A673 (cell line): Measurements from ENCODE around the gene SH3D19. TPM values are rescaled to one million over a fixed set of nuclear protein-coding genes. Genes with fewer than 3 reads are reported as not detected.

Source experiments
- BruUV-seq: library from RNA; stranded (reverse); fragments of 400-500 nt; replicated peaks from 2 replicates; lab custom pipeline; 2021; lab: Mats Ljungman, UMichigan
- CTCF ChIA-PET: fragments of 300-600 bp; sonication (Branson Sonifier 250); formaldehyde crosslinking; loops from one replicate; lab custom pipeline; 2022; ENCODE audit warnings: antibody characterized with exemption; lab: Charles Lee
- POLR2A ChIA-PET: fragments of 300-600 bp; sonication (Branson Sonifier 250); formaldehyde crosslinking; loops from one replicate; lab custom pipeline; 2022; ENCODE audit warnings: antibody characterized with exemption; ENCODE audit not compliant: low non-redundant PET; lab: Charles Lee
- DNase-seq: peaks from one replicate; pipeline ENCODE4 v3.0.0-alpha.2; 2015; ENCODE audit warnings: low spot score
- H3K27ac ChIP-seq: fragments of 200-600 bp; sonication (generic); 2 replicates; pipeline ENCODE4 v1.5.1; 2016; ENCODE audit warnings: mixed run types, low read depth, mild to moderate bottlenecking, mixed read lengths, antibody characterized with exemption, low read length; ENCODE audit not compliant: poor library complexity, severe bottlenecking
- H3K27me3 ChIP-seq: fragments of 200-600 bp; sonication (generic); replicated peaks from 2 replicates; pipeline ENCODE4 v1.6.1; 2017; ENCODE audit warnings: mixed run types, low read depth, mild to moderate bottlenecking, mixed read lengths, antibody characterized with exemption, low read length; ENCODE audit not compliant: insufficient read depth, poor library complexity
- H3K36me3 ChIP-seq: fragments of 200-600 bp; sonication (generic); 2 replicates; pipeline ENCODE4 v1.6.1; 2016; ENCODE audit warnings: mixed run types, mild to moderate bottlenecking, mixed read lengths, antibody characterized with exemption, low read length; ENCODE audit not compliant: insufficient read depth, poor library complexity, severe bottlenecking
- H3K4me1 ChIP-seq: fragments of 200-600 bp; sonication (generic); 2 replicates; pipeline ENCODE4 v1.6.1; 2017; ENCODE audit warnings: mixed run types, mild to moderate bottlenecking, mixed read lengths, antibody characterized with exemption, low read length; ENCODE audit not compliant: insufficient read depth, poor library complexity, severe bottlenecking
- H3K4me3 ChIP-seq: fragments of 200-600 bp; sonication (generic); 2 replicates; pipeline ENCODE4 v1.5.1; 2016; ENCODE audit warnings: low read depth, mixed run types, mild to moderate bottlenecking, mixed read lengths, low read length; ENCODE audit not compliant: poor library complexity, severe bottlenecking
- H3K9me3 ChIP-seq: fragments of 200-600 bp; sonication (generic); 2 replicates; pipeline ENCODE4 v1.6.1; 2016; ENCODE audit warnings: mixed run types, low read depth, mild to moderate bottlenecking, mixed read lengths, antibody characterized with exemption, low read length; ENCODE audit not compliant: poor library complexity, severe bottlenecking
- EZH2 ChIP-seq: fragments of 200-600 bp; sonication (generic); IDR thresholded peaks from 2 replicates; pipeline ENCODE4 v1.6.1; 2017; ENCODE audit warnings: borderline replicate concordance, low read depth, mild to moderate bottlenecking, mixed read lengths, antibody characterized with exemption, low read length; ENCODE audit not compliant: poor library complexity, severe bottlenecking
- intact Hi-C: fragments of 100-400 bp; cut with micrococcal nuclease; formaldehyde crosslinking; loops from one replicate; pipeline ENCODE4 v1.10.0; 2022; ENCODE audit not compliant: unreplicated experiment
- total RNA-seq: library from RNA; stranded (reverse); gene quantifications from 2 replicates; pipeline ENCODE4 v1.2.3, GENCODE V29; 2021
- TF ChIP-seq, protein P1 (sequence below): fragments of 300-800, 200-600 bp; sonication (generic); conservative IDR thresholded peaks from 2 replicates; pipeline ENCODE4 v1.5.1; 2017; ENCODE audit warnings: low read depth, mild to moderate bottlenecking, antibody characterized with exemption, low read length, moderate library complexity, mixed read lengths

SH3D19 gene
- total RNA-seq, 1 experiment from 2014 or later: 0.86 TPM

DNA sequence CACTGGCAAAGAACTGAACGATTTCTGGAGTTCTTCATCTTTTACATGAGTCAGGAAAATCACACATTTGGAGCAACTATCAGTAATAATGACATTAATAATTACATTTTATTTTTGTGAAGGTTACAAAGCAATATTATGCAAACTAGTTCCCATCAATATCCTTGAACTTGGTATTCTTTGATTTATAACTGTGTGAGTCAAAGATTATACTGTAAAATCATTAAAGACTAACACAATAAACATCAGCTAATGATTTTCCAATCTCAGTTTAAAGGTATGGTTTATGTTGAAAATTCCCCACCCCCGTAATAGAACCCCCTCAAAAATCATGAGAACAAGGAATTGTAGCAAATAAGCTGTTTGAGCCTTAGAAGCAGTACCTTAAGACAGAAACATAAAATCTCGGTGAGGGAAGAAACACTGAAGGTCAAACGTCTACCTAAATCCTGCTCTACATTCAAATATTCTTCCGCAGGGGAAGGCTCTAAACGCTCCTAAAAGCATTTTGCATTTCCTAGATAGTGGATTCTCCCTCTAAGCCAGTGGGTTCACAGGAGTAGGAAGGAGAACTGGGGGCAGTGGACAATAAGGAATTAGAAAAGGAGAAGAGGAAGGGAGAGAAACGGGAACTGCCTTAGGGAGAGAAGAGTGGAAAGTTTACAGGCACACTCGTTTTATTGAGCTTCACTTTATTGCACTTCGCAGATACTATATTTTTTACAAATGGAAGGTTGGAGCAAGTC is 22.3 kb upstream of the SH3D19 start:
- H3K27ac ChIP-seq: no peak overlapping the region
- no TSS peak for BruUV-seq
- no peak for DNase-seq
- H3K36me3 ChIP-seq: no peaks in the 10 kb centered on the region
- TF ChIP-seq, protein P1, sequence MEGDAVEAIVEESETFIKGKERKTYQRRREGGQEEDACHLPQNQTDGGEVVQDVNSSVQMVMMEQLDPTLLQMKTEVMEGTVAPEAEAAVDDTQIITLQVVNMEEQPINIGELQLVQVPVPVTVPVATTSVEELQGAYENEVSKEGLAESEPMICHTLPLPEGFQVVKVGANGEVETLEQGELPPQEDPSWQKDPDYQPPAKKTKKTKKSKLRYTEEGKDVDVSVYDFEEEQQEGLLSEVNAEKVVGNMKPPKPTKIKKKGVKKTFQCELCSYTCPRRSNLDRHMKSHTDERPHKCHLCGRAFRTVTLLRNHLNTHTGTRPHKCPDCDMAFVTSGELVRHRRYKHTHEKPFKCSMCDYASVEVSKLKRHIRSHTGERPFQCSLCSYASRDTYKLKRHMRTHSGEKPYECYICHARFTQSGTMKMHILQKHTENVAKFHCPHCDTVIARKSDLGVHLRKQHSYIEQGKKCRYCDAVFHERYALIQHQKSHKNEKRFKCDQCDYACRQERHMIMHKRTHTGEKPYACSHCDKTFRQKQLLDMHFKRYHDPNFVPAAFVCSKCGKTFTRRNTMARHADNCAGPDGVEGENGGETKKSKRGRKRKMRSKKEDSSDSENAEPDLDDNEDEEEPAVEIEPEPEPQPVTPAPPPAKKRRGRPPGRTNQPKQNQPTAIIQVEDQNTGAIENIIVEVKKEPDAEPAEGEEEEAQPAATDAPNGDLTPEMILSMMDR: no peak
- no peak for TF ChIP-seq EZH2
- intact Hi-C loops: no loop called here
- H3K4me1 ChIP-seq: no peaks in the 10 kb centered on the region
- ChIA-PET POLR2A (no interaction called here), CTCF (no interaction called here)
- no peak overlapping the region for H3K4me3 ChIP-seq
- peaks cover 4% of the 10 kb centered on the region for H3K27me3 ChIP-seq
- H3K9me3 ChIP-seq: no peaks in the 10 kb centered on the region

DNA sequence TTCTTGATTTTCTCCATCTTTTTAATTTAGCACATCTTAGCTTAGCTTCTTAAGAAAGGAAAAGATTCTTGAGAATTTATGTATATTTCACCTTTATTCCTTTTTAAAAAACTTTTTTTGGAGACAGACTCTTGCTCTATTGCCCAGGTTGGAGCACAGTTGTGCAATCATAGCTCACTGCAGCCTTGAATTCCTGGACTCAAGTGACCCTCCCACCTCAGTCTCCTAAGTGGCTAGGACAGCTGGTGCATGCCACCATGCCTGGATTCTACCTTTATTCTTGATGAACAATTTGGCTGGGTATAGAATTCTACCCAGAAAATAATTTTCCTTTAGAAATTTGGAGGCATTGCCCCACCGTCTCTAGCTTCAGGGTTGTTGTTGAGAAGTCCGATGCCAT is 19.5 kb upstream of the SH3D19 start:
- Histone ChIP-seq H3K9me3 (no peaks in the 10 kb centered on the region), H3K27ac (no peak overlapping the region), H3K4me1 (no peaks in the 10 kb centered on the region), H3K4me3 (no peak overlapping the region), H3K36me3 (no peaks in the 10 kb centered on the region), H3K27me3 (peaks cover 4% of the 10 kb centered on the region)
- no peak for TF ChIP-seq EZH2
- TF ChIP-seq, protein P1: no peak
- intact Hi-C loops: no loop called here
- ChIA-PET CTCF (no interaction called here), POLR2A (no interaction called here)
- BruUV-seq: no TSS peak
- no peak for DNase-seq

DNA sequence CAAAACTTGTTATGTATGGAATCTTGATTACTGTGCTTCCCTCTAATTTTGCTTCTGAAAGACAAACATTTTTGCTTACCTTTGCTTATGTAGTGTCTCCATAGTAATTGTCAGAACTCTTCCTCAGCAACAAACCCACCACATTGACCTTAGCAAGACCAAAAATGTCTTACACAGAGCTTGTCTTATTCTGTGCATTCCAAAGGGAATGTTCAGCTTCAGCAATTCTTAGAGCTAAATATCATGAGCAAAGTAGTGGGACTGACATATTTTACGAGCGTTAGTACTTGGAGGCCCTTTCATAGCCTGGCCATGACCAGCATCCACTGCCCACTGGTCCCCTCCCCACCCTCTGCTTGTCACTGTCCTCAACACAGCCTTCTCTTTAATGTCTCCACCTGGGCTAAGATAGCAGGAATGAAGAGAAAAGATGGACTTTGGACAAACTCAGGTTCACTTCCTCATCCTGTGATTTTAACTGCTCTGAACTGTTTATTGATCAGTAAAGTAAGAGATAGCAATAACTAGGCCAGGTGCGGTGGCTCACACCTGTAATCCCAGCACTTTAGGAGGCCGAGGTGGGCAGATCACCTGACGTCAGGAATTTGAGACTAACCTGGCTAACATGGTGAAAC is 15.5 kb upstream of the SH3D19 start:
- TF ChIP-seq, protein P1: no peak
- TF ChIP-seq EZH2: no peak
- no peak overlapping the region for H3K4me3 ChIP-seq
- POLR2A ChIA-PET: no interaction called here
- H3K27me3 ChIP-seq: no peaks in the 10 kb centered on the region
- CTCF ChIA-PET: no interaction called here
- no peaks in the 10 kb centered on the region for H3K36me3 ChIP-seq
- no peaks in the 10 kb centered on the region for H3K9me3 ChIP-seq
- no peak for DNase-seq
- no peaks in the 10 kb centered on the region for H3K4me1 ChIP-seq
- intact Hi-C loops: no loop called here
- BruUV-seq: no TSS peak
- H3K27ac ChIP-seq: no peak overlapping the region
